ENCODE results near the gene RASGRF2.

Gene RASGRF2

GRCh38 chr5:81167078-81167477, 206.9 kb downstream of the RASGRF2 start:
- Histone ChIP-seq H3K27me3 (ENCODE audit: insufficient read depth, poor library complexity, severe bottlenecking) (no peaks in the 10 kb centered on the region), H3K4me3 (replicated peaks; ENCODE audit: insufficient read depth, low read length) (no peak overlapping the region), H3K27ac (replicated peaks) (no peak overlapping the region)
- TF ChIP-seq SPI1 (IDR thresholded peaks at IDR 0.05; ENCODE audit: borderline replicate concordance, low read depth) (no peak), CTCF (IDR thresholded peaks at IDR 0.05; ENCODE audit: insufficient read depth, low read length) (no peak), GABPA (IDR thresholded peaks at IDR 0.05; ENCODE audit: low read depth) (no peak), REST (IDR thresholded peaks at IDR 0.05; ENCODE audit: insufficient replicate concordance, low read depth) (no peak), POLR2AphosphoS5 (IDR thresholded peaks at IDR 0.05; ENCODE audit: low read depth) (no peak)
- DNase-seq (ENCODE audit: low read depth in 1 of 2, low spot score in 1 of 2) = no peak

GRCh38 chr5:81167544-81167943, 207.4 kb downstream of the RASGRF2 start:
- TF ChIP-seq REST (IDR thresholded peaks at IDR 0.05; ENCODE audit: insufficient replicate concordance, low read depth) = no peak
- TF ChIP-seq CTCF (IDR thresholded peaks at IDR 0.05; ENCODE audit: insufficient read depth, low read length) = no peak
- no peak for TF ChIP-seq SPI1 (IDR thresholded peaks at IDR 0.05; ENCODE audit: borderline replicate concordance, low read depth)
- TF ChIP-seq POLR2AphosphoS5 (IDR thresholded peaks at IDR 0.05; ENCODE audit: low read depth) = no peak
- no peak for TF ChIP-seq GABPA (IDR thresholded peaks at IDR 0.05; ENCODE audit: low read depth)
- H3K27me3 ChIP-seq (ENCODE audit: insufficient read depth, poor library complexity, severe bottlenecking) = no peaks in the 10 kb centered on the region
- H3K27ac ChIP-seq (replicated peaks) = no peak overlapping the region
- no peak overlapping the region for H3K4me3 ChIP-seq (replicated peaks; ENCODE audit: insufficient read depth, low read length)
- no peak for DNase-seq (ENCODE audit: low read depth in 1 of 2, low spot score in 1 of 2)

GRCh38 chr5:81169924-81170323, 209.8 kb downstream of the RASGRF2 start:
- no peak overlapping the region for H3K4me3 ChIP-seq (replicated peaks; ENCODE audit: insufficient read depth, low read length)
- H3K27me3 ChIP-seq (ENCODE audit: insufficient read depth, poor library complexity, severe bottlenecking) = no peaks in the 10 kb centered on the region
- H3K27ac ChIP-seq (replicated peaks) = no peak overlapping the region
- no peak for DNase-seq (ENCODE audit: low read depth in 1 of 2, low spot score in 1 of 2)
- no peak for TF ChIP-seq POLR2AphosphoS5 (IDR thresholded peaks at IDR 0.05; ENCODE audit: low read depth)
- no peak for TF ChIP-seq REST (IDR thresholded peaks at IDR 0.05; ENCODE audit: insufficient replicate concordance, low read depth)
- no peak for TF ChIP-seq CTCF (IDR thresholded peaks at IDR 0.05; ENCODE audit: insufficient read depth, low read length)
- TF ChIP-seq GABPA (IDR thresholded peaks at IDR 0.05; ENCODE audit: low read depth) = no peak
